Body of pancreas (tissue), 4 donors: ENCODE results near the gene TBC1D9B. TPM values are rescaled to one million over a fixed set of nuclear protein-coding genes. Genes with fewer than 3 reads are reported as not detected.
A peak's percentile ranks its signal among the peaks of the same experiment; 100 is the strongest.

ENCODE experiments used
- ATAC-seq: fragments of 150-250 bp; one replicate; pipeline ENCODE4 v1.9.1; 2016
- DNase-seq, 4 donors: peaks; one replicate each; pipeline ENCODE4 v3.0.0-alpha.2; 2019
- H3K27ac ChIP-seq, 4 donors: fragments of 200-600 bp; sonication (generic); 1 replicate in 3 of 4; 2 replicates in 1 of 4; pipeline versions ENCODE4 v1.5.1 to v1.6.1; 2016 to 2019; ENCODE audit warnings: mild to moderate bottlenecking in 1 of 4, mixed read lengths in 1 of 4, moderate library complexity in 1 of 4
- H3K27me3 ChIP-seq, 2 donors: fragments of 200-600 bp; sonication (generic); one replicate each; pipeline ENCODE4 v1.6.0; 2016; ENCODE audit warnings: mild to moderate bottlenecking in 1 of 2
- H3K36me3 ChIP-seq, 2 donors: fragments of 200-600 bp; sonication (generic); replicated peaks in 1 of 2; 2 replicates each; pipeline ENCODE4 v1.5.1; 2016; ENCODE audit warnings: low read depth in 2 of 2; ENCODE audit not compliant: insufficient read depth in 1 of 2
- H3K4me1 ChIP-seq: fragments of 200-600 bp; sonication (generic); one replicate; pipeline ENCODE4 v1.6.0; 2016
- H3K4me3 ChIP-seq, 2 donors: fragments of 200-600 bp; sonication (generic); 1 replicate in 1 of 2; 2 replicates in 1 of 2; pipeline ENCODE4 v1.5.1; 2016 to 2019
- H3K9me3 ChIP-seq, 3 donors: fragments of 200-600 bp; sonication (generic); 1 replicate in 2 of 3; 2 replicates in 1 of 3; pipeline ENCODE4 v1.5.1; 2016
- CTCF ChIP-seq, 7 experiments: fragments of 450-650 bp in 4 of 7; fragments of 200-600 bp in 3 of 7; sonication (generic) in 3 of 7; IDR thresholded peaks; one replicate each; pipeline ENCODE4 v1.5.1; 2016 to 2019; ENCODE audit warnings: antibody characterized with exemption in 7 of 7
- POLR2A ChIP-seq, 3 donors: fragments of 450-650 bp; IDR thresholded peaks; one replicate each; pipeline ENCODE4 v1.6.1; 2016; ENCODE audit warnings: antibody characterized with exemption in 3 of 3, mild to moderate bottlenecking in 2 of 3
- WGBS, 2 donors: methylation state at CpG; one replicate each; pipeline ENCODE4 v1.1.5; 2017; 5-methylcytosine and 5-hydroxymethylcytosine counted together
- intact Hi-C: fragments of 100-400 bp; cut with DNase I; formaldehyde crosslinking; loops from one replicate; pipeline ENCODE4 v1.15.1; 2023
- total RNA-seq, 2 donors: library from RNA; depleted of rRNA; stranded (reverse); fragments of >200 nt; gene quantifications; one replicate each; pipeline ENCODE4 v1.1.0, GENCODE V29; 2016

TBC1D9B gene
- total RNA-seq, 2 donors from 2014 or later: 69.8 to 121 TPM

- DNase-seq (peak in 3 of 4 donors; percentile 63 to 74 (median 74)), ATAC-seq (peak; percentile 24)
- Histone ChIP-seq H3K4me1 (peaks cover 30% of the 10 kb centered on the region), H3K27me3 (no peaks in the 10 kb centered on the region), H3K4me3 (no peak overlapping the region), H3K36me3 (peaks cover 10 to 12% of the 10 kb centered on the region in 2 donors), H3K27ac (peak overlapping the region in 2 of 4 donors; percentile 24 to 67), H3K9me3 (no peaks in the 10 kb centered on the region)
- TF ChIP-seq POLR2A (IDR thresholded peaks at IDR 0.05) (no peak), CTCF (IDR thresholded peaks at IDR 0.05) (peak in 1 of 7 experiments; percentile 8)
- WGBS, 2 donors: 57 to 66% methylated on average over 5 to 9 of the region's 9 CpGs
- intact Hi-C loops: no loop called here
Measured at GRCh38 chr5:179841621-179842020, 66.1 kb downstream of the TBC1D9B start.

- TF ChIP-seq CTCF (IDR thresholded peaks at IDR 0.05) (no peak), POLR2A (IDR thresholded peaks at IDR 0.05) (no peak)
- peak in 1 of 4 donors; percentile 25 for DNase-seq
- WGBS, 2 donors: 71 to 79% methylated on average over 4 to 17 of the region's 17 CpGs
- Histone ChIP-seq H3K4me3 (no peak overlapping the region), H3K27ac (peak overlapping the region in 2 of 4 donors; percentile 24 to 67), H3K36me3 (peaks cover 16 to 17% of the 10 kb centered on the region in 2 donors), H3K27me3 (no peaks in the 10 kb centered on the region), H3K4me1 (peaks cover 37% of the 10 kb centered on the region), H3K9me3 (no peaks in the 10 kb centered on the region)
- intact Hi-C loops: no loop called here
- no peak for ATAC-seq
Measured at GRCh38 chr5:179840766-179841165, 66.9 kb downstream of the TBC1D9B start.

GRCh38 chr5:179840321-179840720 is 67.4 kb downstream of the TBC1D9B start:
- DNase-seq (no peak), ATAC-seq (no peak)
- Histone ChIP-seq H3K27me3 (no peaks in the 10 kb centered on the region), H3K36me3 (peaks cover 16 to 20% of the 10 kb centered on the region in 2 donors), H3K27ac (peak overlapping the region in 3 of 4 donors; percentile 26 to 67 (median 51)), H3K4me1 (peaks cover 37% of the 10 kb centered on the region), H3K4me3 (no peak overlapping the region), H3K9me3 (no peaks in the 10 kb centered on the region)
- no peak for TF ChIP-seq POLR2A (IDR thresholded peaks at IDR 0.05)
- TF ChIP-seq CTCF (IDR thresholded peaks at IDR 0.05): no peak
- intact Hi-C loops: no loop called here
- WGBS, 2 donors: 92 to 93% methylated on average over 11 of the region's 11 CpGs

- ATAC-seq: peak; percentile 79
- 44 to 70% methylated on average over 10 to 16 of the region's 16 CpGs for WGBS, 2 donors
- H3K4me1 ChIP-seq: peaks cover 37% of the 10 kb centered on the region
- no peak for TF ChIP-seq POLR2A (IDR thresholded peaks at IDR 0.05)
- H3K27ac ChIP-seq: peak overlapping the region in 3 of 4 donors; percentile 26 to 67 (median 51)
- intact Hi-C loops: no loop called here
- no peaks in the 10 kb centered on the region for H3K9me3 ChIP-seq
- H3K4me3 ChIP-seq: no peak overlapping the region
- H3K36me3 ChIP-seq: peaks cover 16 to 20% of the 10 kb centered on the region in 2 donors
- peak; percentile 82 to 89 (median 88) for DNase-seq
- no peaks in the 10 kb centered on the region for H3K27me3 ChIP-seq
Measured at GRCh38 chr5:179839328-179840256, 68.1 kb downstream of the TBC1D9B start.
